Measurements from ENCODE around the gene PIP5K1B. TPM values are rescaled to one million over a fixed set of nuclear protein-coding genes. Genes with fewer than 3 reads are reported as not detected.

The PIP5K1B gene
- total RNA-seq, 2 donors from 2014 or later = 2.6 to 2.7 TPM

- intact Hi-C loops (cut with DNase I) = no loop called here
- no peak for DNase-seq (ENCODE audit: low spot score)
Observed at GRCh38 chr9:68706363-68707201, 1.5 kb downstream of the PIP5K1B start.

- no peak for DNase-seq (ENCODE audit: low spot score)
- intact Hi-C loops (cut with DNase I) = no loop called here
Observed at GRCh38 chr9:68707801-68708488, 2.9 kb downstream of the PIP5K1B start.

GRCh38 chr9:68708513-68708912, 3.5 kb downstream of the PIP5K1B start:
- no peak for DNase-seq (ENCODE audit: low spot score)

GRCh38 chr9:68709291-68710110, 4.5 kb downstream of the PIP5K1B start:
- intact Hi-C loops (cut with DNase I) = no loop called here
- no peak for DNase-seq (ENCODE audit: low spot score)

More at GRCh38 chr9:68708513-68708912, 3.5 kb downstream of the PIP5K1B start:
- intact Hi-C loops (cut with DNase I) = no loop called here

- intact Hi-C loops (cut with DNase I) = no loop called here
- no peak for DNase-seq (ENCODE audit: low spot score)
Observed at GRCh38 chr9:68710111-68710471, 5.1 kb downstream of the PIP5K1B start.

GRCh38 chr9:68711281-68711680, 6.2 kb downstream of the PIP5K1B start:
- intact Hi-C loops (cut with DNase I) = no loop called here
- DNase-seq (ENCODE audit: low spot score) = no peak

GRCh38 chr9:68711932-68712331, 6.9 kb downstream of the PIP5K1B start:
- no peak for DNase-seq (ENCODE audit: low spot score)
- intact Hi-C loops (cut with DNase I) = no loop called here

- DNase-seq (ENCODE audit: low spot score) = no peak
- intact Hi-C loops (cut with DNase I) = no loop called here
Observed at GRCh38 chr9:68714416-68715180, 9.6 kb downstream of the PIP5K1B start.

- no peak for DNase-seq (ENCODE audit: low spot score)
- intact Hi-C loops (cut with DNase I) = no loop called here
Observed at GRCh38 chr9:68715181-68715456, 10.1 kb downstream of the PIP5K1B start.

- intact Hi-C loops (cut with DNase I) = no loop called here
- no peak for DNase-seq (ENCODE audit: low spot score)
Observed at GRCh38 chr9:68717552-68718443, 12.8 kb downstream of the PIP5K1B start.

- DNase-seq (ENCODE audit: low spot score) = no peak
- intact Hi-C loops (cut with DNase I) = no loop called here
Observed at GRCh38 chr9:68719847-68720246, 14.8 kb downstream of the PIP5K1B start.

- no peak for DNase-seq (ENCODE audit: low spot score)
- intact Hi-C loops (cut with DNase I) = no loop called here
Observed at GRCh38 chr9:68720656-68721313, 15.7 kb downstream of the PIP5K1B start.

- no peak for DNase-seq (ENCODE audit: low spot score)
- intact Hi-C loops (cut with DNase I) = no loop called here
Observed at GRCh38 chr9:68721666-68722330, 16.8 kb downstream of the PIP5K1B start.

- DNase-seq (ENCODE audit: low spot score) = no peak
- intact Hi-C loops (cut with DNase I) = no loop called here
Observed at GRCh38 chr9:68725070-68725469, 20.0 kb downstream of the PIP5K1B start.

GRCh38 chr9:68726489-68726888, 21.4 kb downstream of the PIP5K1B start:
- intact Hi-C loops (cut with DNase I) = no loop called here
- no peak for DNase-seq (ENCODE audit: low spot score)

- intact Hi-C loops (cut with DNase I) = no loop called here
- no peak for DNase-seq (ENCODE audit: low spot score)
Observed at GRCh38 chr9:68727636-68728035, 22.6 kb downstream of the PIP5K1B start.

- DNase-seq (ENCODE audit: low spot score) = no peak
- intact Hi-C loops (cut with DNase I) = no loop called here
Observed at GRCh38 chr9:68728731-68729130, 23.7 kb downstream of the PIP5K1B start.
